GM12865 (cell line): ENCODE data around the gene ARHGEF11.
A peak's percentile ranks its signal among the peaks of the same experiment; 100 is the strongest.

Experiments used
- DNase-seq: peaks from one replicate; pipeline ENCODE4 v3.0.0; 2010; ENCODE audit warnings: low read depth
- H3K4me3 ChIP-seq: 2 replicates; pipeline ENCODE4 v1.5.1; 2011; ENCODE audit warnings: mild to moderate bottlenecking, low read depth, low read length, control low read depth
- TF ChIP-seq, protein P1 (sequence below): IDR thresholded peaks from 2 replicates; pipeline ENCODE4 v1.5.1; 2011; ENCODE audit warnings: low read length, control low read depth, low read depth, inconsistent platforms; ENCODE audit not compliant: insufficient read depth; ENCODE audit errors: missing control alignments

The ARHGEF11 gene

DNA sequence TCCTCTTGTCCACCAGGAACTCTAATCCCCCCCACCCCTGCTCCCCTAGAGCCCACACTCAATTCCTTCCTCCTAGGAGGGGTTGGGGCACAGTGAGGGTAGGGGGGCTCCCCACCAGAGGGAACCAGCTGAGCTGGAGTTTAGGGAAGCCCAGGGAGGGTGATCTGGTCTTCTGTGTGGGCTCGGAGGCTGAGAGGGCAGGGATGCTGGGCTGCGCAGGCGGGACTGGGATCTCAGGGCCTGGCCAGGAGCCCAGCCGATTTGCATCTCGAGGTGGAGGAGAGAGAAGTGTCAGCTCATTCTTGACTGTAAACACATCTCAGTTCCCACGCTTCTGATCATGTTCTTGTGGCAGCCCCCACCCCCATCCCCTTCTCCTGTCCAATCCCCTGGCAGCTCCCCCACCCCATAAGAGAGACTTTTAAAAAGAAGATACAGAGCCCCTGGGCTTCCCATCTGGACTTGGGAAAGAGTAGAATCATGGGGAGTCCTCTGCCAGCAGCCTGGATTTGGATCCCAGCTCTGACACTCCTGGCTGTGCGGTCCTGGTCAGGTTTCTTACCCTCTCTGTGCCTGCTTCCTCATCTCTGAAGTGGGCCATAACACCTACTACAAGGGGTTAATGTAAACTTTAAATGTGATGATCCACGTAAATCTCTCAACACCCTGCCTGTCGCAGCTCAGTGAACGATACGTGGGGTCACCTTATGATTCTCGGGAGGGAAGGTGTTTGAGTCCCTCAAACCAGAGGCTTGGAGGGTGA, 145.4 kb downstream of the ARHGEF11 start:
- DNase-seq = peak; percentile 17
- TF ChIP-seq, protein P1, sequence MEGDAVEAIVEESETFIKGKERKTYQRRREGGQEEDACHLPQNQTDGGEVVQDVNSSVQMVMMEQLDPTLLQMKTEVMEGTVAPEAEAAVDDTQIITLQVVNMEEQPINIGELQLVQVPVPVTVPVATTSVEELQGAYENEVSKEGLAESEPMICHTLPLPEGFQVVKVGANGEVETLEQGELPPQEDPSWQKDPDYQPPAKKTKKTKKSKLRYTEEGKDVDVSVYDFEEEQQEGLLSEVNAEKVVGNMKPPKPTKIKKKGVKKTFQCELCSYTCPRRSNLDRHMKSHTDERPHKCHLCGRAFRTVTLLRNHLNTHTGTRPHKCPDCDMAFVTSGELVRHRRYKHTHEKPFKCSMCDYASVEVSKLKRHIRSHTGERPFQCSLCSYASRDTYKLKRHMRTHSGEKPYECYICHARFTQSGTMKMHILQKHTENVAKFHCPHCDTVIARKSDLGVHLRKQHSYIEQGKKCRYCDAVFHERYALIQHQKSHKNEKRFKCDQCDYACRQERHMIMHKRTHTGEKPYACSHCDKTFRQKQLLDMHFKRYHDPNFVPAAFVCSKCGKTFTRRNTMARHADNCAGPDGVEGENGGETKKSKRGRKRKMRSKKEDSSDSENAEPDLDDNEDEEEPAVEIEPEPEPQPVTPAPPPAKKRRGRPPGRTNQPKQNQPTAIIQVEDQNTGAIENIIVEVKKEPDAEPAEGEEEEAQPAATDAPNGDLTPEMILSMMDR = no peak
- no peak overlapping the region for H3K4me3 ChIP-seq

- no peak for DNase-seq
- TF ChIP-seq, protein P1 = no peak
- H3K4me3 ChIP-seq = no peak overlapping the region
Measured at GRCh38 chr1:156898971-156899664, 146.4 kb downstream of the ARHGEF11 start.

DNA sequence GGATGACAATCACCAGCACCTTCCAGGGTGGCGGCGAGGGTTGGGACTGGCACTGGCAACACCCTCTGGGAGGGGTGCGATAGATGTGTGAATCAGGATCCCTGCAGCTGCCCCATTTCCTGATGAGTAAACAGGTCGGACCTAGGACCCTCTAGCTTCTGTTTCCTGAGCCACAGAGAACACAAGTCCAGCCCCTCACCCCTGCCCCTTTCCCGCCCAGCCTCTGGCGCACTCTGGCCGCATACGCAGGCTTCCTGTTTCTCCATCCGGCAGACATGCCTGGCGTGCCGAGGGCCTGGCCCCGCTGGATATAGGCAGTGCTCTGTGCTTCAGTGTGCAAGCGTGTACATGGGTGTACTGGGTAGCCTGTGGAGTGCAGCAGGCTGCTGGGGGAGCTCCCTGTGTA, 147.4 kb downstream of the ARHGEF11 start:
- H3K4me3 ChIP-seq = no peak overlapping the region
- no peak for DNase-seq
- TF ChIP-seq, protein P1 = no peak

- H3K4me3 ChIP-seq = no peak overlapping the region
- no peak for DNase-seq
- TF ChIP-seq, protein P1 = no peak
Measured at GRCh38 chr1:156897078-156897825, 148.3 kb downstream of the ARHGEF11 start.

DNA sequence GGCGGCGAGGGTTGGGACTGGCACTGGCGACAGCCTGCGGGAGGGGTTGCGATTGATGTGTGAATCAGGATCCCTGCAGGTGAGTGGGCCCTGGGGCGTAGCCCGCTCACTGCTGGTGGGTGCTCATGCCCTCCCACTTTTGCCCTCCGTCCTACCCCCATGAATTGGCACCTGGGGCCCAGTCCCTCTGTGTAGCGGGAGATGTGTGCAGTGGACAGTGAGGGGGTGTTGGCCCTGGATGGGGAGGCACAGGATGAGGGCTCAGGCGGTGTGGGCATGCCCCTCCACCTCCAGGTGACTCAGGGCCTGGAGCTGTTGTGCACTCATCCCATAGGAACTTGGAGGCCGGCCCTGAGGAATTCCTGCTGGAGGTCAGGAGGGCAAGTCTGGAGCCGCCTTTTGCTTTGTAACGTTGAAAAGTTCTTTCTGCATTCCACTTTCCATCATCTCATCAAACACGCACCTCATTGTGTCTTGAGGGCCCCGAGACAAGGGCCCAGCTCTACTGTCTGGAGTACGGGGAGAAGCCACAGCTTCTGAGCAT, 149.0 kb downstream of the ARHGEF11 start:
- no peak for DNase-seq
- H3K4me3 ChIP-seq = no peak overlapping the region
- TF ChIP-seq, protein P1 = no peak

- TF ChIP-seq, protein P1 = no peak
- H3K4me3 ChIP-seq = no peak overlapping the region
- no peak for DNase-seq
Measured at GRCh38 chr1:156895927-156896326, 149.6 kb downstream of the ARHGEF11 start.
